Uterus (tissue), 4 donors: ENCODE results near the gene ARMC5. TPM values are rescaled to one million over a fixed set of nuclear protein-coding genes. Genes with fewer than 3 reads are reported as not detected.

ENCODE experiments used
- DNase-seq, 2 donors: peaks; one replicate each; pipeline ENCODE4 v3.0.0-alpha.2; 2019 to 2020
- H3K27ac ChIP-seq, 2 donors: fragments of 200-600 bp; sonication (generic); 1 replicate in 1 of 2; 2 replicates in 1 of 2; pipeline ENCODE4 v1.5.1; 2016 to 2018
- H3K27me3 ChIP-seq, 2 donors: fragments of 200-600 bp; sonication (generic); one replicate each; pipeline ENCODE4 v1.5.1; 2018 to 2019; ENCODE audit warnings: control low read depth in 1 of 2
- H3K36me3 ChIP-seq, 2 donors: fragments of 200-600 bp; sonication (generic); one replicate each; pipeline ENCODE4 v1.5.1; 2019; ENCODE audit warnings: control low read depth in 1 of 2
- H3K4me1 ChIP-seq, 2 donors: fragments of 200-600 bp; sonication (generic); one replicate each; pipeline ENCODE4 v1.5.1; 2018 to 2019; ENCODE audit warnings: control low read depth in 1 of 2
- H3K4me3 ChIP-seq, 2 donors: fragments of 200-600 bp; sonication (generic); 1 replicate in 1 of 2; 2 replicates in 1 of 2; pipeline ENCODE4 v1.5.1; 2018 to 2019; ENCODE audit warnings: mild to moderate bottlenecking in 1 of 2
- H3K9me3 ChIP-seq, 2 donors: fragments of 200-600 bp; sonication (generic); one replicate each; pipeline ENCODE4 v1.5.1; 2019; ENCODE audit warnings: control low read depth in 1 of 2
- CTCF ChIP-seq, 4 experiments: fragments of 200-600 bp in 2 of 4; fragments of 450-650 bp in 2 of 4; sonication (generic) in 2 of 4; IDR thresholded peaks; one replicate each; pipeline ENCODE4 v1.5.1; 2016 to 2019; ENCODE audit warnings: antibody characterized with exemption in 4 of 4, mild to moderate bottlenecking in 2 of 4, moderate library complexity in 1 of 4
- POLR2A ChIP-seq, 2 donors: fragments of 450-650 bp; IDR thresholded peaks; one replicate each; pipeline ENCODE4 v1.6.1; 2016; ENCODE audit warnings: antibody characterized with exemption in 2 of 2, mild to moderate bottlenecking in 1 of 2, moderate library complexity in 1 of 2
- intact Hi-C: fragments of 100-400 bp; cut with DNase I; formaldehyde crosslinking; loops from one replicate; pipeline ENCODE4 v1.15.1; 2023; ENCODE audit warnings: low total_unique reads
- total RNA-seq, 4 donors: library from RNA; depleted of rRNA in 3 of 4; stranded (reverse); fragments of >200 nt in 3 of 4; gene quantifications; one replicate each; pipeline versions ENCODE4 v1.1.0 to v1.2.4, GENCODE V29; 2014 to 2023
- donor health status: DM: yes; HTN: yes; CAD: no.

ARMC5 gene
- total RNA-seq, 4 donors from 2014 or later: 2.1 to 12.7 (median 8.0) TPM

DNA sequence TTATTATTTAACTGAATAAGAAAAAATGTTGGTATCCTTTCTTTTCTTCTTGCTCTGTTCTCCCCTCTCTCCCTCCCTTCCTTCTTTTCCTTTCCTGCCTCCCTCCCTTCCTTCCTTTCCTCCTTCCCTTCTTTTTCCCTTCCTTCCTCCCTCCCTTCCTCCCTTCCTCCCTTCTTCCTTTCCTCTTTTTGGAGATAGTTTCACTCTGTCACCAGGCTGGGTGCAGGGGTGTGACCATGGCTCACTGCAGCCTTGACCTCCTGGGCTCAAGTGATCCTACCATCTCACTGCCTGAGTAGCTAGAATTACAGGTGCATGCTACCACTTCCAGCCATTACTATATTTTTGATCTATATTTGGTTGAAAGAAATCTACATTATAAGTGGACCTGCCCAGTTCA is 54.6 kb downstream of the ARMC5 start:
- TF ChIP-seq CTCF (IDR thresholded peaks at IDR 0.05) (no peak), POLR2A (IDR thresholded peaks at IDR 0.05) (no peak)
- intact Hi-C loops: no loop called here
- H3K27ac ChIP-seq: no peak overlapping the region
- no peaks in the 10 kb centered on the region for H3K36me3 ChIP-seq
- H3K27me3 ChIP-seq: no peaks in the 10 kb centered on the region
- peaks cover 0 to 4% of the 10 kb centered on the region in 2 donors for H3K4me1 ChIP-seq
- no peak overlapping the region for H3K4me3 ChIP-seq
- no peak for DNase-seq
- H3K9me3 ChIP-seq: no peaks in the 10 kb centered on the region

Other genes starting within 250 kb of the ARMC5 start
- under 1 TPM in 1 of 4 donors, not detected in 3; under 0.01 TPM for gene TRIM72, start 245.4 kb upstream of the ARMC5 start, total RNA-seq
- not detected for gene PYDC1, start 242.4 kb upstream of the ARMC5 start, total RNA-seq
- gene ITGAM, start 199.5 kb upstream of the ARMC5 start, total RNA-seq: 1 to 10 TPM; 3.1 to 7.9 (median 5.1) TPM
- 1 to 10 TPM in 3 of 4 donors, not detected in 1; 1.4 to 3.5 (median 2.6) TPM for gene ITGAX, start 104.3 kb upstream of the ARMC5 start, total RNA-seq
- under 1 TPM in 1 of 4 donors, not detected in 3; 0.12 TPM for gene ITGAD, start 66.2 kb upstream of the ARMC5 start, total RNA-seq
- not detected for gene COX6A2, start 31.1 kb upstream of the ARMC5 start, total RNA-seq
- 1 to 10 TPM in 3 of 4 donors, not detected in 1; 1.0 to 3.3 (median 1.5) TPM for gene ZNF843, start 16.7 kb upstream of the ARMC5 start, total RNA-seq
- 100 to 1,000 TPM in 2 of 4 donors, 10 to 100 TPM in 2; 61.1 to 336 (median 107) TPM for gene TGFB1I1, start 12.7 kb downstream of the ARMC5 start, total RNA-seq
- 1 to 10 TPM in 1 of 4 donors, under 1 TPM in 1, not detected in 2; 0.83 to 2.4 TPM for gene SLC5A2, start 23.6 kb downstream of the ARMC5 start, total RNA-seq
- 10 to 100 TPM; 19.2 to 93.5 (median 82.9) TPM for gene RUSF1, start 48.9 kb downstream of the ARMC5 start, total RNA-seq
- 1 to 10 TPM in 1 of 4 donors, not detected in 3; 5.6 TPM for gene AHSP, start 68.4 kb downstream of the ARMC5 start, total RNA-seq